Kasumi-1 (cell line): ENCODE results near the gene TRPT1.

ENCODE experiments used
- DNase-seq, 2 experiments: peaks; one replicate each; lab custom pipeline; 2025; lab: John Stamatoyannopoulos, UW

Gene TRPT1

GRCh38 chr11:64178203-64178602 is 47.8 kb downstream of the TRPT1 start:
- no peak for DNase-seq

- no peak for DNase-seq
Measured at GRCh38 chr11:64176751-64177150, 49.2 kb downstream of the TRPT1 start.
